GM19238 (cell line): ENCODE data around the gene FBXO31.
"Not testable (repeated sequence)": the region's sequence is repeated elsewhere in the genome, so short reads cannot be mapped to it uniquely, and the experiment has no call there.

Experiments used
- DNase-seq: peaks from one replicate; pipeline ENCODE4 v3.0.0; 2011; ENCODE audit warnings: low spot score; ENCODE audit not compliant: insufficient read length

Gene FBXO31

GRCh38 chr16:87387942-87388817, 4.6 kb upstream of the FBXO31 start:
- DNase-seq = peak; percentile 82

GRCh38 chr16:87384875-87385167, 1.2 kb upstream of the FBXO31 start:
- not testable (repeated sequence) for DNase-seq

GRCh38 chr16:87384162-87384874, 742 bp upstream of the FBXO31 start:
- DNase-seq = no peak

GRCh38 chr16:87382023-87382785, 1.4 kb downstream of the FBXO31 start:
- DNase-seq = no peak

- no peak for DNase-seq
Measured at GRCh38 chr16:87380881-87381280, 2.7 kb downstream of the FBXO31 start.

GRCh38 chr16:87380403-87380802, 3.2 kb downstream of the FBXO31 start:
- no peak for DNase-seq

- DNase-seq = not testable (repeated sequence)
Measured at GRCh38 chr16:87379312-87379752, 4.2 kb downstream of the FBXO31 start.

GRCh38 chr16:87376660-87377059, 6.9 kb downstream of the FBXO31 start:
- DNase-seq = no peak

GRCh38 chr16:87375426-87376135, 8.0 kb downstream of the FBXO31 start:
- DNase-seq = no peak

- no peak for DNase-seq
Measured at GRCh38 chr16:87374313-87374712, 9.3 kb downstream of the FBXO31 start.

- no peak for DNase-seq
Measured at GRCh38 chr16:87372305-87372704, 11.3 kb downstream of the FBXO31 start.

GRCh38 chr16:87371261-87371866, 12.2 kb downstream of the FBXO31 start:
- DNase-seq = no peak

- DNase-seq = no peak
Measured at GRCh38 chr16:87369796-87370719, 13.5 kb downstream of the FBXO31 start.

GRCh38 chr16:87369117-87369765, 14.3 kb downstream of the FBXO31 start:
- DNase-seq = no peak

- DNase-seq = no peak
Measured at GRCh38 chr16:87368029-87368770, 15.4 kb downstream of the FBXO31 start.

- DNase-seq = no peak
Measured at GRCh38 chr16:87367529-87367928, 16.0 kb downstream of the FBXO31 start.

GRCh38 chr16:87366930-87367329, 16.6 kb downstream of the FBXO31 start:
- DNase-seq = no peak

- no peak for DNase-seq
Measured at GRCh38 chr16:87366288-87366687, 17.3 kb downstream of the FBXO31 start.
